Vagina (tissue), 2 donors: Measurements from ENCODE around the gene ZMYND15.

Experiments used
- CTCF ChIP-seq, 3 experiments: fragments of 450-650 bp in 2 of 3; fragments of 200-600 bp in 1 of 3; sonication (generic) in 1 of 3; IDR thresholded peaks; one replicate each; pipeline ENCODE4 v1.5.1; 2017 to 2019; ENCODE audit warnings: antibody characterized with exemption in 3 of 3, mild to moderate bottlenecking in 2 of 3, moderate library complexity in 2 of 3
- POLR2A ChIP-seq, 2 donors: fragments of 450-650 bp; IDR thresholded peaks; one replicate each; pipeline ENCODE4 v1.6.1; 2017; ENCODE audit warnings: antibody characterized with exemption in 2 of 2, mild to moderate bottlenecking in 2 of 2, moderate library complexity in 2 of 2

DNA sequence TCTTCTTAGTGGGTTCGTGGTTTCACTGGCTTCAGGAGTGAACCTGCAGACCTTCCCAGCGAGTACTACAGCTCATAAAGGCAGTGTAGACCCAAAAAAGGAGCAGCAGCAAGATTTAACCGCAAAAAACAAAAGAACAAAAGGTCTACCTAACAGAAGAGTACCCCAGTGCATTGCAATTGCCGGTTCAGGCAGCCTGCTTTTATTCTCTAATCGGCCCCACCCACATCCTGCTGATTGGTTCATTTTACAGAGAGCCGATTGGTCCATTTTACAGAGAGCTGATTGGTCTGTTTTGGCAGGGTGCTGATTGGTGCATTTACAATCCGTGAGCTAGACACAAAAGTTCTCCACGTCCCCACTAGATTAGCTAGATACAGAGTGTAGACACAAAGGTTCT, 31.2 kb upstream of the ZMYND15 start:
- TF ChIP-seq CTCF (IDR thresholded peaks at IDR 0.05) (no peak), POLR2A (IDR thresholded peaks at IDR 0.05) (no peak)
